Stimulated activated CD4-positive, alpha-beta T cell treated with anti-CD3 and anti-CD28 coated beads, Interleukin-4, amount 100 ng/mL, for 24 hours (primary cell): ENCODE results near the gene P2RY12.

ENCODE experiments used
- DNase-seq: peaks from one replicate; pipeline ENCODE4 v3.0.0-alpha.2; 2020

The P2RY12 gene

DNA sequence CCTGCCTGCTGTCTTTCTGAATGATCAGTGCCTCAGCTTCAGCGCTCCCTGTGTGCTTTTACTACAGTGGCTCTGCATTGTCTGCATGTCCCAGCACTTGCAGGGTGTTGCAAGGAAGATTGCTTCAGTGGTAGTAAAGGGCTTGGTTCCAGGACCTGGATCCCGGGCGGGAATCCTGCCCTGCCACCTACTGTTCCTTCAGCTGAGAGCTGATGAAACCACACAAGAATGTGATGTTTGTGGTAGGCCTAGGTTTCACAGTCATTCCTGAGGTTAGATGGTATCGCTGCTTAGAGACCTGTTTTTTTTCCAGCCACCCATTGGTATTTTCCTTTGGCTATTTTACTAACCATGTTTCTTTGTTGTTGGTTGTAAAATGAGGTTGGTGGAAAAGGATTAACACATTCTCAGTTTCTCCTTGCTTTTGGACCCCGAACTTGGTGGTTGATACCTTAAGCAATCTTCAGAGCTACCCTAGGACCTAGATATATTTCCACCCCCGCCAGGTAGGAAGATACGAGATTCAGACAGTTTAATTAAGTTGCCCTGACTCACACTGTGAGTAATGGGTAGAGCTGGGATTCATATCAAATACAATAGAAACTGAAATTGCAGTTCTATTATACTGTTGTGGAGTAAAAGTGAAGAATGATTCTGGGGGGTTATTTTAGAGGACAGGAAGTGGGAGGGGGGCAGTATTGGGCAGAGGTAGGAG lies 79.3 kb downstream of the P2RY12 start:
- peak; percentile 55 for DNase-seq

DNA sequence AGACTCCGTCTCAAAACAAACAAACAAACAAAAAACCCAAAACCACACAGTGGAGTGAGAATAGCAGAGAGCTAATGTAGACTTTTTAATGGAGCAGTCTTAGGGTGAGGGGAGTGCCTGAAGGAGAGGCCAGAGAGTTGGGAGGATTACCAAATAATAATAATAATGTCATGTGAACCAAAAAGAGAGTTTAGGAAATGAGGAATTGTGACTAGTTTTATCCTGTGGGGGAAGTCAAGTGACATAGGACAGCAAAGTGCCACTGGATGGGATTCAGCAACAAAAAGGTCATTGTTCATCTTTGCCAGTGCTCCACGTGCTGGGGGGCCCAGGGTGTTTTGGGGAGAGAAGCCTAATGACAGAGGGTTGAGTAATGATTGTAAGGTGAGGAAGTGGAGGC lies 80.8 kb downstream of the P2RY12 start:
- no peak for DNase-seq

DNA sequence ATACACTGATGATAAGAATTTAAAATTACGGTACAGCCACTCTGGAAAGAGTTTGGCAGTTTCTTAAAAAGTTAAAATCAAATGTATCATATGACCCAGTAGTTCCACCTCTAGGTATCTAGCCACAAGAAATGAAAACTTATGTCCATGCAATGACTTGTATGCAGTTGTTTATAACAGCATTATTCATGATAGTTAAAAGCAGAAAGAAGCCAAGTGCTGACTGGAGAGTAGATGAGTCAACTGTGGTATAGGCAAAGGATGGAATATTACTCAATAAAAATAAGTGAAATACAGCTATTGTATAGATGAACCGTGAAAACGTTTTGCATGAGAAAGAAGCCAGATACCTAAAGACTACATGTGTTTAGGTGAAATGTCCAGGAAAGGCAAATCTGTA lies 82.8 kb downstream of the P2RY12 start:
- no peak for DNase-seq

DNA sequence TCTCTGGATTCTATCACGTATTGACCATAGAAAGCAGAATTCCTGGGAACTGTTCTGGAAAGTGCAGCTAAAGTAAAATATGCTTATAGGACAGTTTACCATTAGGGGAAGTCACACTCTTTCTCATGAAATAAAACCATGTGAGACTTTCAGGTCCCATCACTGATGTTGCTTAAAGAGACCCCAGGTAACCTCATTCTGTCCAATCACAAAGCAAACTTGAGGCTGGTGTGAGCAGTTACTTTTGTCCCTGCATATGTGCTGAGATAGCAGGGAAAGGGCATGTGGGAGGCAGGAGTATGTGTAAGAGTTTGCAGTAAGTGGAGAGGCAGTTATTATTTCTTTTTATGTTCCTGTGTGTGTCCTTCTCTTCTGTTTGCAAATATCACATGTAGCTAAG lies 84.0 kb downstream of the P2RY12 start:
- DNase-seq: no peak

DNA sequence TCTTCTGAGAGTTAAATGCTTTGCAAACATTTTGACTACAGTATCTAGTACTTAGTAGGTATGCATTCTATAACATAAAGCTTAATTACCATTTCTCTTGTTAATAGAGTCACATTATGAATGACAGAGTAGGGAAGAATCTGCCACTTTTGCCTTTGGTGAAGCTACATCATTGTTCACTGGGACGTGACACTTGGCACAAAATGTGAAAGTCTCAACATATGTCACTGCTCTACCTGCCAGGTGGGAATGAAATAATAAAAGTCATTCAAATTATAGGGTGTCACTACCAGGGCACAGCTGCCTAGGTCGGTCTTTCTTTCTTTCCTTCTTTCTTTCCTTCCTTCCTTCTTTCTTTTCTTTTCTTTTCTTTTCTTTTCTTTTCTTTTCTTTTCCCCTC lies 85.5 kb downstream of the P2RY12 start:
- no peak for DNase-seq

DNA sequence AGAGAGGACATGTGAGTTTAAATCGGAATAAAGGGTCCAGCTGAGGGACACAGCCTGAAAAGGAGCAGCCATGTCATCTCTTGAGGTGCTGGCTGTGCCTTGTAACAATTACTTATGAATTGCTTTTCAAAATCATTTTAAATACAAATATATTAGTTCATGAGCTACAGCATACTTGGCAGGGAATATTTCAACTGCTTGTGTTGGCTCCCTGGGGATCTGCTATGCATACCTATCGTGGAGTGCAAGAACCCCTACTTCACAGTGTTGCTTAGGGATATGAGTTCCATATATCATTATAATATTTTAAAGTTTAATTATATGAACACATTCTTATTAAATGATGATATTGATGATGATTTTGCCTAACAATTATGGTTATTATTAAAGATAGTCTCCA lies 87.1 kb downstream of the P2RY12 start:
- DNase-seq: no peak

DNA sequence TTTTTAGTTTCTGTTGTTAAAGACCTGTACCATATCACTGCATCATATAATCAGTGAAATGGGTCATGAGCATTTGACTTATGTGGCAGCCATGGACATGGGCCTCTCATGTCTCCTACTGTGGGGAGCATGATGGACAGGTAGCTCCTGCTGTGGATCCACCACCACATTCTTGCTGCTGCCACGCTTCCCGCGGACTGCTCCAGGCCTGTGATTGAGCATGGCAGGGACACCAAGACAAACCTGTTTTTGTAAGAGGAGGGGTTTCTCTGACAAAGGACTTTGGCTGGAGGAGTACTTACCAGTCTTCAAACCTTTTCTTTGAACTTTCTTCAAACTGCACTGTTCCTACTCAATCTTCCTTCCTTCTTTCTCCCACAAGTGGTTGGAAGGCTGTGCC lies 88.3 kb downstream of the P2RY12 start:
- DNase-seq: no peak

DNA sequence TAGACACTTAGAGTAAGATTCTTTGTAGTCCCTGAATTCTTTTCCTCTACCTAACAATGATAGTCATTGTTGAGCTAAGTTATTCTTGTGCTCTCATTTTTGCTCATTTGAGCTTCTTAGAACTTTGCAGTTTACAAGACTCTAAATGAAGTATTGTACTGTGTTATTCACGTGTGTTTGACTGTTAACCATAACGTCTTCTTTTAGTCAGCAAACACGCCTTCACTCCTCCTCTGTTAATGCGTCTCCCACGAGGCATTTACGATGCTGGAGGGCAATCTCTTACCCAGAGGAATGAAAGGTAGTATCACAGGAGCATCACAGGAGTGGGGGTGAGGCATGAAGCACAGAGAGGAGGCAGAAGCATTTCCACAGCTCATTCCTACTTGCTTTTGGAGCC lies 91.4 kb downstream of the P2RY12 start:
- DNase-seq: no peak

DNA sequence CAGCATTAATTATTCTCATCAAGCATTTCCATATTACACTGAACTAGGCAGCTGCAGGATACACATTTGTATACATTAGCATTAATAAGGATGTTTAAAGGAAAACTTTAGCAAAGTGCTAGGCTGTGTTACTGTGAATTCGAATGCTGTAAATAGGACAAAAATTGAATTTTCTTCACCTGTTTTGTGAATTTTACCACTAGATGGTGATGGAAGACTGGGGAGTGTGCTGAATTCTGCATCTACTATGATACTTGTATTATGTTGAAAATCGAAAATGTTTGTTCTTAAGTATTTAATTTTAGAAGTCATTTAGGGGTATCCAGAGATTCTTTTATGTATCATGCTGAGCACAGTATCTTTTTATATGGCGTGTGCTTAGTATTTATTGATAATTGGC lies 93.9 kb downstream of the P2RY12 start:
- no peak for DNase-seq

DNA sequence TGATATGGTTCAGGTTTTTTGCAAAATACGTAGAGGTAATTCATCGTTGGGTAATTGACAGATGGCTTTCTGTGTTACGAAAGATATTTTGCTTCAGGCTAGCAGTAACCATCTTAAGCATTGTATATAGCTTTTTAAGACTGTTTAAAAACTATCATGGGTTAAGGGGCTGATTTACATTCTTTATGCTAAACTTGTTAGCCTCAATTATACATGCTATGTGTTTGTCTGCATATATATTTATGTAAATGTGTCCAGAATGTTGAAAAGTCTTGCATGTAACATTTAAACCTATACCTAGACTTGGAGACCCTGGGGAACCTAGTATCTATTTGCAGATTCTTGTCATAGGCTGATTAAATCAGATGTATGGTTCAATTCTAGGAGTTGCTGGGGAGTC lies 95.1 kb downstream of the P2RY12 start:
- DNase-seq: no peak
